Placental pericyte (primary cell): ENCODE measurements around the gene NCOA1. TPM values are rescaled to one million over a fixed set of nuclear protein-coding genes. Genes with fewer than 3 reads are reported as not detected.

Experiments
- small RNA-seq: library from RNA; depleted of rRNA; stranded (forward); fragments of <200 nt; gene quantifications from one replicate; pipeline ENCODE3, GENCODE V24; 2012; ENCODE audit warnings: low replicate concordance
- total RNA-seq: library from RNA; depleted of rRNA; stranded (reverse); fragments of >200 nt; gene quantifications from 2 replicates; pipeline ENCODE4 v1.2.3, GENCODE V29; 2012

NCOA1 gene
- total RNA-seq = 13.0 and 19.0 TPM in 2 replicates

DNA sequence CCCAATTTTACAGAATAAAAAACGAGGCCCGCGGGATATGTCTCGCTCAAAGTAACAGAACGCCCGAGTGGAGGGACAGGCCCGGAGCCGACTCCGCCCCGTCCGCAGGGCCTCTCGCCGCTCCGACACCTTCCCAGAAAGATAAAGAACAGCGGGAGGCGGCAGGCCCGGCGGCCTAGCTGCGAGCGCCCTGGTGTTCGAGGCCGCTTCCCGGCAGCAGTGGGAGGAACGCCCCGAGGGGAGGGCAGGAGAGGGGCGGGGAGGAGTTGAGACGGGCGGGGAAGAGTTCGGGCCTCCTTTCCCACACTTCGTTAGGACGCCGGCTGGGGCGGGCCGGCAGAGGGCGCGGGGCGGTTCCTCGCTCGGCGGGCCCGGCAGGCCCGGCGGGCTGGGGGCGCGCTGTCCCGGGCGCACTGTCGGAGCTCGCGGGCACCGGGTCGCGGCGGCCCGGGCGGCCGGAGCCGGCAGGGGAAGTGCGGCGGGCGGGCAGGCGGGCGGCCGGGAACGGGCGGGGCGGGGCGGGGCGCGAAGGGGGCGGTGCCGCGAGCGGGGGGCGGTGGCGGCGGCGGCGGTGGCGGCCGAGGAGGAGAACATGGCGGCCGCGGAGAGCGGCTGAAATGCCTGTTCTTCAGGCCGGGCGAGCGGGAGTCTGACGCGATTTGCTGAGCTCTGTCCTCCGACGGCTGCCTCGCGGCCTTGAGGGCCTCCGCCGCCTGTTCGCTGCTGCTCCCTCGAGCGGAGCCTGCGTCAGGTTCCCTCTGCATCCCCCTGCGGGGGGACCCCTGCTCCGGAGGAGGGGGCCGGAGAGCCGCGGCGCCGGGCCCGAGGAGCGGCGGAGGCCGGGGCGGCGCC, at the start of gene NCOA1:
NCOA1 (plus strand) TSS at position 565 of the 852 bp plus-strand sequence. CDS start 167,424 bp downstream, outside the sequence.

DNA sequence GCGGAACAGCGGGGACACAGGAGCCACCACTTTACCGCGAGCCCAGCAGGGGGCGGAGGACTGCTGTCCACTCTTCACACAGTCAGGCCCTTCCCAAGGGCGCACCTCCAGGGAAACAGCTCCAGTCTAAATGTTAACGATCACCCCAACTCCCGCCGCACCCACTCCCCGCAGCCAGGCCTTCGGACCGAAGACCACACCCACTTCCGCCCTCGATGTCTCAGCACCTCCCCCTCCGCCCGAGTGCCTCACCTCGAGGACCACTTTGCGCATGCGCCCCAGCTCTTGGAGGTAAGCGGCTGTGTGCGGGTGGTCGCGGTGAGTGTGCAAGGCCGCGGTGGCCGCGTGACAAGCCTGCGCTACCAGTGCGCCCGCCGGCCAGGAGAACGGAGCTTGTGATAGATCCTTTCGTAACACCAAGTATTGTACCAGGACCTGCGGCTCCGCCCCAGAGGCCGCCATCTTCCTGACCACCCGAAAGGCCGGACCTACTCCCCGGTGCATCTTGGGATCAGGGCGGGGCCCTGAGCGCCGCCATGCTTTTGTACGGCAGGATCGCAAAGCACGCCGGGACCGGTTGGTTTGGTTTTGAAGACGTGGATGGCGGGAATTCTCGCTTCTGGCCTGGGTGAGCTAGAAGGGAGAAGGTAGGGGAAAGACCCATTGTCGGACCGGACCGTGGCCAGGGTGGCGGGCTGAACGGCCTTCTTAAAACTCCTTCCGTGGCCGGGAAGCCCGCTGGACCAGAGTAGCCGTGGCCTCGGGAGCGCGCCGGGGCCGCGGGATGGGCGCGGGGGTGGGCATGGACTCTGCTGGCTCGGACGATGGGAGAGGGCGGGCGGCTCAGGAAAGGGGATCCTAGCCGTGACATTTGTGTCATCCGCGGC, 302.1 kb downstream of the NCOA1 start, which contains the start of the genes CENPO and PTRHD1:
CENPO (plus strand) TSS at position 552 of the 887 bp plus-strand sequence. CDS start 495 bp downstream, outside the sequence.
PTRHD1 (minus strand) TSS at position 518 of the 887 bp plus-strand sequence; CDS start at position 504, 14 bp downstream.

Small RNAs within 50 kb of the gene (small RNA-seq; reads per million reads assigned to genes)
- gene RNA5SP88 = not detected
- gene RNU6-936P = not detected

Other genes with a start within 250 kb of the NCOA1 start
- gene ITSN2, start 130.7 kb upstream of the NCOA1 start, total RNA-seq = 23.2 and 25.1 TPM in 2 replicates